ENCODE measurements around the gene NWD2. TPM values are rescaled to one million over a fixed set of nuclear protein-coding genes. Genes with fewer than 3 reads are reported as not detected.
A peak's percentile ranks its signal among the peaks of the same experiment; 100 is the strongest.

NWD2 gene
- total and polyA plus RNA-seq, 2 experiments from 2014 or later, result 0.33 TPM; not detected in 1

DNA sequence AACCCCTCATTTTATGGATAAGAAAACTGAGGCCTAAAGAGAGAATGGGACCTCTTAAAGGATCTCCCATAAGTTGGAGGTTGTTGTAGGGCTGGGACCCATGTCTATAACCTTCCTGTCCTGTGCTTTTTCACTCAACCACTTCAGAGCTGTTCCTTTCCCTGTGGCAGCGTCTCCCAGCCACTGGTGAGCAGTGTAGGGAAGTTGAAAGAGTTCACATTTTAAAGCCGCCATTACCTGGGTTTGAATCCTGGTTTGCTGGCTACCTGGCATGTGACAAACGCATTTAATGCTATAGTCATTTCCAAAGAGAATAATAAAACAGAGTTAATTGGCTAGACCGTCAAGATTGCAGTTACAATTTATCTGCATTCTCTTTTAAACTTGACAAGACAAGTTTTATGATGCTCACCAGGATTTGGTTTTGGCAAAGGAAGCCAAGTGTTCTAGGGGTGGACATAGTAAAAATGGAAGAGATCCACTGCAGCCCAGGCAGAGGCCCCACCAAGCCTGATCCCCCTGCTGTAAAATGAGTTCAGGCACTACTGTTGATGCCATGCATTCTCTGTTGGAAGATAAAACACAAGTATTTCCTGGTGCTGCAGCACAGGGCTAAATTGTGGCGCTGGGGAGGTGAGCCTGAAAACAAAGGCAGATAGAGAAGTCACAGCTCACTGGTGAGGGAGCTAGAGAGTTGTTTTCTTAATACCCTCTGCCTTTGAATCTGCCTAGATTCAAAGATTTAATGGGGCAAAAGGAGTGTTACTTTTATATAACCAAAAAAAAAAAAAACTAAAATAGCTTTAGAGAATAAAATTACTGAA lies 218.7 kb downstream of the NWD2 start:
- no peak for TF ChIP-seq EZH2 (IDR thresholded peaks at IDR 0.05; ENCODE audit: borderline replicate concordance)
- TF ChIP-seq, protein P1, sequence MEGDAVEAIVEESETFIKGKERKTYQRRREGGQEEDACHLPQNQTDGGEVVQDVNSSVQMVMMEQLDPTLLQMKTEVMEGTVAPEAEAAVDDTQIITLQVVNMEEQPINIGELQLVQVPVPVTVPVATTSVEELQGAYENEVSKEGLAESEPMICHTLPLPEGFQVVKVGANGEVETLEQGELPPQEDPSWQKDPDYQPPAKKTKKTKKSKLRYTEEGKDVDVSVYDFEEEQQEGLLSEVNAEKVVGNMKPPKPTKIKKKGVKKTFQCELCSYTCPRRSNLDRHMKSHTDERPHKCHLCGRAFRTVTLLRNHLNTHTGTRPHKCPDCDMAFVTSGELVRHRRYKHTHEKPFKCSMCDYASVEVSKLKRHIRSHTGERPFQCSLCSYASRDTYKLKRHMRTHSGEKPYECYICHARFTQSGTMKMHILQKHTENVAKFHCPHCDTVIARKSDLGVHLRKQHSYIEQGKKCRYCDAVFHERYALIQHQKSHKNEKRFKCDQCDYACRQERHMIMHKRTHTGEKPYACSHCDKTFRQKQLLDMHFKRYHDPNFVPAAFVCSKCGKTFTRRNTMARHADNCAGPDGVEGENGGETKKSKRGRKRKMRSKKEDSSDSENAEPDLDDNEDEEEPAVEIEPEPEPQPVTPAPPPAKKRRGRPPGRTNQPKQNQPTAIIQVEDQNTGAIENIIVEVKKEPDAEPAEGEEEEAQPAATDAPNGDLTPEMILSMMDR (IDR thresholded peaks at IDR 0.05; ENCODE audit: poor library complexity), result no peak
- no peak for TF ChIP-seq EZH2phosphoT487 (IDR thresholded peaks at IDR 0.05; ENCODE audit: low read depth, severe bottlenecking, unreplicated experiment)
- no peak for DNase-seq (ENCODE audit: low spot score)
- Histone ChIP-seq H3K36me3 (replicated peaks; ENCODE audit: insufficient read depth, low read depth) (no peaks in the 10 kb centered on the region), H3K27ac (peak overlapping the region; percentile 64), H2AFZ (no peak overlapping the region), H3K4me1 (ENCODE audit: insufficient read depth) (peaks cover 23% of the 10 kb centered on the region), H3K27me3 (no peaks in the 10 kb centered on the region), H3K79me2 (peaks cover 84% of the 10 kb centered on the region), H4K20me1 (ENCODE audit: insufficient read depth, poor library complexity, severe bottlenecking) (no peaks in the 10 kb centered on the region), H3K4me2 (peak overlapping the region; percentile 44), H3K4me3 (no peak overlapping the region), H3K9me2 (replicated peaks; ENCODE audit: insufficient read depth) (no peaks in the 10 kb centered on the region), H3K9me3 (ENCODE audit: low read depth) (no peaks in the 10 kb centered on the region)
- WGBS (ENCODE audit: low lambda C conversion rate, missing lambda C conversion rate), result 75% methylated on average over 5 of the region's 5 CpGs

DNA sequence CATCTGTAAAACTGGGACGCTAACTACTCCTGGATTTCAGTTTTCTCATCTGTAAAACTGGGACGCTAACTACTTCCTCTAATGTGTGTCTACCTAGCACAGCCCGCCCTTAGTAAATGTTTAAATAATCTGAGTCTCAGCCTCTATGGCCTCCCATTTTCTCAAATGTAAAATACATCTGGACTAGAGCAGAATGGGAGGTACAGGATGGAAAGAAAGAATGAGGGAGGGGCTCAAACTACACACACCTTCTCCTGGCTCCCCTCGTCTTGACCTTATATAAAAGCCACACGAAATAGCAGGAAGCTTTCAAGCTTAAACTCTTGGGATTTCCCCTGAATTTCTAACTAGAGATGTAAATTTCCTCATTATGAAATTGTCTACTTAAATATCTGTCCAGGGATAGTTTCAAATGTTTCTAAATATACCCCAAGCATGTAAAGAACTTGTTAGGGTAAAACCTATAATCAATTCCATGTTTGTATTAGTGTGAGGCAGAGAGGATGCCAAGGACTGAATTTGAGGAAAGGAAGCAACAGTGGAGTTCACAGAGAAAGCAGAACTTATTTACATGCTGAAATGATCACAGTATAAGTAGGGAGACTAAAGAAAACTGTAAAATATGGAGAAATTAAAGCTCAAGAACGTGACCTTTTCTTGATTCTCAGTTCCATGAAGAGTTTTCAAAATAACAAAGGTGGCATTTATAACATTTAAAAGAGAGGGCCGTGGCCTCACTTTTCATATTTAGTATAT lies 220.0 kb downstream of the NWD2 start:
- Histone ChIP-seq H3K4me2 (peak overlapping the region; percentile 44), H3K27ac (peak overlapping the region; percentile 64), H2AFZ (no peak overlapping the region), H3K9me2 (replicated peaks; ENCODE audit: insufficient read depth) (no peaks in the 10 kb centered on the region), H3K36me3 (replicated peaks; ENCODE audit: insufficient read depth, low read depth) (no peaks in the 10 kb centered on the region), H3K4me1 (ENCODE audit: insufficient read depth) (peaks cover 23% of the 10 kb centered on the region), H3K4me3 (no peak overlapping the region), H4K20me1 (ENCODE audit: insufficient read depth, poor library complexity, severe bottlenecking) (no peaks in the 10 kb centered on the region), H3K79me2 (peaks cover 84% of the 10 kb centered on the region), H3K9me3 (ENCODE audit: low read depth) (no peaks in the 10 kb centered on the region), H3K27me3 (no peaks in the 10 kb centered on the region)
- no peak for DNase-seq (ENCODE audit: low spot score)
- WGBS (ENCODE audit: low lambda C conversion rate, missing lambda C conversion rate), result 72% methylated on average over 7 of the region's 7 CpGs
- TF ChIP-seq, protein P1 (IDR thresholded peaks at IDR 0.05; ENCODE audit: poor library complexity), result no peak
- no peak for TF ChIP-seq EZH2phosphoT487 (IDR thresholded peaks at IDR 0.05; ENCODE audit: low read depth, severe bottlenecking, unreplicated experiment)
- TF ChIP-seq EZH2 (IDR thresholded peaks at IDR 0.05; ENCODE audit: borderline replicate concordance), result no peak

DNA sequence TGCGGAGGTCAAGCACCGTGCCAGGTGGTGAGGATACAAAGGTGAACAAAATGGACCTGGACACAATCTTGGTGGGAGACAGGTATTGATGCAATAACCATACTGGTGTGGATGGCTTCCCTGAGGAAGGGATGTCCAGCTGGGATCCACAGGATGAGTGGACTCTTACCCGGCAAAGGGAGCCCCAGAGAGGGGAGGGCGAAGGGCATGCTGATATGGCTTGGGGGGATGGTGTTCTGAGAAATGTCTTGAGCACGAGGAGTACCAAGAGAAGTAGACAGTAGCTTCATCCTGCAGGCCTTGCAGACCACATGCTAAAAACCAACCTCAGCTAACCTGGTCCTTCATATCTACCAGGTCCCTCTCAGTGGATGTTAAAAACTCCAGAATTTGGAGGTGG lies 220.8 kb downstream of the NWD2 start:
- Histone ChIP-seq H3K4me2 (no peak overlapping the region), H3K9me3 (ENCODE audit: low read depth) (no peaks in the 10 kb centered on the region), H3K4me1 (ENCODE audit: insufficient read depth) (peaks cover 23% of the 10 kb centered on the region), H4K20me1 (ENCODE audit: insufficient read depth, poor library complexity, severe bottlenecking) (no peaks in the 10 kb centered on the region), H3K27me3 (no peaks in the 10 kb centered on the region), H3K36me3 (replicated peaks; ENCODE audit: insufficient read depth, low read depth) (no peaks in the 10 kb centered on the region), H3K79me2 (peaks cover 86% of the 10 kb centered on the region), H3K4me3 (no peak overlapping the region), H3K27ac (peak overlapping the region; percentile 64), H3K9me2 (replicated peaks; ENCODE audit: insufficient read depth) (no peaks in the 10 kb centered on the region), H2AFZ (no peak overlapping the region)
- TF ChIP-seq EZH2 (IDR thresholded peaks at IDR 0.05; ENCODE audit: borderline replicate concordance) (no peak), EZH2phosphoT487 (IDR thresholded peaks at IDR 0.05; ENCODE audit: low read depth, severe bottlenecking, unreplicated experiment) (no peak)
- TF ChIP-seq, protein P1 (IDR thresholded peaks at IDR 0.05; ENCODE audit: poor library complexity), result no peak
- no peak for DNase-seq (ENCODE audit: low spot score)
- WGBS (ENCODE audit: low lambda C conversion rate, missing lambda C conversion rate), result 79% methylated on average over 5 of the region's 5 CpGs
